GM18907 (cell line): ENCODE measurements around the gene SAT1.

Source experiments
- ATAC-seq: cut with Tn5 transposase; IDR thresholded peaks from one replicate; pipeline ENCODE4 v1.9.1; 2021; ENCODE audit warnings: mild to moderate bottlenecking, moderate library complexity; ENCODE audit not compliant: unreplicated experiment

SAT1 gene

DNA sequence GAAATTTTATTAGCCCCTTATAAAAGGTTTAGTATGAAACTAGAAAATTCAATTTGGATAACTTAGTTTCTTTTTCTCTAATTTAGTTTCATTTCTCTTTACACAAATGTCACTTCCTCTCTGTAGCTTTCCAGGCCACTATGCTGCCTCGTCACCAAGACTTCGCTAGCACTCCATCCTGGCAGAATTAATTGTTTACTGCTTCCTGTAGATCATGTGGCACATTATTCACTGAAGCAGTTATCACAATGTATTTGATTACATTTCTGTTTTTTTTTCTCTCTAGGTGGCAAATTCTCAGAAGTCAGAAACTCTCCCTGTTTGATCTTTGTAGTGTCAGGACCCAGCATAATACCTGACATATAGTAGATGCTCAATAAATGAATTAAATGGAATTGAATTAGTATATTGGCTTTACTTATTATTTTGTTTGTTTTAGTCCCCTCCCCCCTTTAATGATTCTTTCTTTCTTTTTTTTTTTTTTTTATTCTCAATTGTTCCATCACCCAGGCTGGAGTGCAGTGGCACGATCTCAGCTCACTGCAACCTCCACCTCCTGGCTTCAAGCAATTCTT, 9.3 kb upstream of the SAT1 start:
- peak; percentile 89 for ATAC-seq

DNA sequence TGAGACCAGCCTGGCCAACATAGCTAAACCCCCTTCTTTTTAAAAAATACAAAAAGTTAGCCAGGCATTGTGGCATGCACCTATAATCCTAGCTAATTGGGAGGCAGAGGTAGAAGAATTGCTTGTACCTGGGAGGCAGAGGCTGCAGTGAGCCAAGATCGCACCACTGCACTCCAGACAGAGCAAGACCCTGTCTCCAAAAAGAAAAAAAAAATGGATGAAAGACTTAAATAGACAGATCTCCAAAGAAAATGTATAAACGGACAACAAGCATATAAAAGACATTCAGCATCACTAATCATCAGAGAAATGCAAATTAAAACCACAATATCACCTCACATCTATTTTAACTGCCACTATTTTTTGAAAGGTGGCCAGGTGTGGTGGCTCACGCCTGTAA, 6.6 kb upstream of the SAT1 start:
- no peak for ATAC-seq

DNA sequence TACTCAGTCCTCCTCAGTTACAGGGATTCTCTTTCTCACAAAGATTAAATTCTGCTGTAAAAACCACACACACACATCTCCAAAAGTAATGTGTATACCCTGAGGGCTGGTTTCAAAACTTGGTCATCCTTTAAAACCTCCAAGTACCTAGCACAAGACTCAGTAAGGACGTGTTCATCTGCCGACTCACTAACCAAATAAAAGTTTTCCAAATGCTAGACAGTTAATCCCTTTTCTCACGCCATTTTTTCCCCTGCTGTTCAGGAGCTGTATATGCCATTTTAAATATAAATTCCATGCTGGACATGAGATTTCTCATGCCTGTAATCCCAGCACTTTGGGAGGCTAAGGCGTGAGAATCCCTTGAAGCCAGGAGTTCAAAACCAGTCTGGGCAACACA, 3.9 kb upstream of the SAT1 start:
- no peak for ATAC-seq

DNA sequence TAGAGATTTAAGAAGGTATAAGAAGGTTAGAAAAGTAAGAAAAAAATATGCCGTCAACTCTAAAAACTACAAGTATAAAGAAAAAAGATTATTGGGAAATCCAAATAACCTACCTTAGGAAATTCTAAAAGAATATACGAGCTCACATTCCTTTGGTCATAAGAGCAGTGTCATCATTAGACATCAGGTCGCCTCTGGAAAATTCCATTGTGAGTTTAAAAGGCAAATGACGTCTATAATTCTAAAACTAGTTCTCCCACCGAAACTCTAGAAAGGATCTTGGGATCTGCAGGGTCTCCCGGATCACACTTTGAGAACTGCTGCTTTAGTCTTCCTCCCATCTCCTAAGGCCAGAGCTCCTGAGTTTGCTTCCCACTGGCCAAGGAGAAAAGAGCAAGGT, 518 bp upstream of the SAT1 start:
- no peak for ATAC-seq

DNA sequence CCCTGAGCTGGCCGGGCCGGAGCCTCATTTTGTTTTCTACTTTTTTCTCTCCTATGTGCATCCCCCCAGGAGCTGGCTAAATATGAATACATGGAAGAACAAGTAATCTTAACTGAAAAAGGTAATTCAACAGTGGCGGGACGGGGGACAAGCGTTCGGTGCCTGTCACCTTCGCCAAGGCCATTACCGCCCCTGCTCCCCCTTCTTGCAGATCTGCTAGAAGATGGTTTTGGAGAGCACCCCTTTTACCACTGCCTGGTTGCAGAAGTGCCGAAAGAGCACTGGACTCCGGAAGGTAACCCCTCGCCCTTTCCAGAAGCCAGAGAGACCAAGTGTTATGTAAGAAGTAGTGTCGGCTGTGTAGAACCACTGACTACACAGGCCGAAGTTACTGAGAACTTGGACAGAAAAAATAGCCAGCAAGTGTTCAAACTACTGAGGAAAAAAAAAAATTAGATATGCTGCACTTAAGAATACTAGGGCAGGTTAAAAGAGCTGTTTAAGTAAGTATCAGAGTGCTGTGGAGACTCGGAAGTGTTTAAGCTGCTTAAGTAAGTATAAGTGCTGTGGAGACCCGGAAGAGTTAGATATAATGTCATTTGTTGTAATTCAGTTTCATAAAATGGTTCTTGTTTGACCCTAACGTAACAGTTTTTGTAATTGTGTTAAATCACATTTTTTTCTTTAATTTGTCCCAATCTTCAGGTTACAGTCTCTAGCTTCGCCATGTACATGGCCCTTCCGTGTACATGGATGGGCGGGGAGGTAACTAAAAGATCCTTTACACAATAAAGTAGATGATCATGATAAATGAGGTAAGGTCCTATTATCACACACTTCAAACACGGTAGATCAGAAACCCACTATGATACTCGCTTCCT, 856 bp downstream of the SAT1 start:
- ATAC-seq = no peak

DNA sequence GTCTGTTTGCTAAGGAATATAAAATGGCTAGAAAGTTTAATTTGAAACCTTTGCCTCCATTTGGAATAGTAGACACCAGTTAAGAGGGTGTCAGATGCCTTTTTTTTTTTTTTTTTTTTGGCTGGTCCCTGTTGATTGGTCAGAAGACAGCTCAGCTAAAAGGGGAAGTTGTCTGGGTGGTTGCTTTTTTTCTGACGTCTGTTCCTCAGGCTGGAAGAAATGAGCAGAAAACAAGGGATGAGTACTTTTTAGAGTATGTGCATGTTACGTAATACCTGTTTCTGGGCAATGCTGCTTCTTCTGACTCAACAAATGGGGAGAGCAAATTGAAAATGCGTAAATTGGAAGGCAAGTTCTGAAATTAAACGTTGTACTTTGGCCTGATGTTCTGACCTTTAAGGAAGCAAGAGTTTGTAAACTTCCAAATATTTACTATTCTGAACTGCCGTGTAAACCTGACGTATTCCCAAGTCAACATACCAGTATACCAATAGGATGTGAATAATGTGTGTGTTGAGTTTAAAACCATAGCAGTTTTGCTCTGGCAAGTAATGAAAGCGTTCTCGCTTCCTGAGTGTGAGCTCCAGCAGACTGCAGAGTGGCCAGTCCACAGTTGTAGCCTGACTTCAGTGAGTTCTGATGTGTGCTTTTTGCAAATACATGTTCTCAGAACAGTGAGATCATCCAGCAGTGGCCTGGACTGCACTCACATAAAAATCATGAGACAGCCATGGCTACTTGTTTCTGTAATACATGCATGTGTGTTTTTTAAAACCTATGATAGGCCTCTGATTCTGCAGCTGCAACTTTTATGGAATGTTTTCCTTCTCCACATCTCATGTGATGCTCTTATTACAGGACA, 1.7 kb downstream of the SAT1 start:
- ATAC-seq = no peak

DNA sequence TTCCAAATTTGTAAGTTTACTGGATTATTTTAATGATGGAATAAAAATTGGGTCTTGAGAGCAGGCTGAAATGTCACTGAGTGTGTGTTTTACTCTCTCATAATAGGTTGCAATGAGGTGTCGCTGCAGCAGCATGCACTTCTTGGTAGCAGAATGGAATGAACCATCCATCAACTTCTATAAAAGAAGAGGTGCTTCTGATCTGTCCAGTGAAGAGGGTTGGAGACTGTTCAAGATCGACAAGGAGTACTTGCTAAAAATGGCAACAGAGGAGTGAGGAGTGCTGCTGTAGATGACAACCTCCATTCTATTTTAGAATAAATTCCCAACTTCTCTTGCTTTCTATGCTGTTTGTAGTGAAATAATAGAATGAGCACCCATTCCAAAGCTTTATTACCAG, 2.6 kb downstream of the SAT1 start:
- no peak for ATAC-seq

DNA sequence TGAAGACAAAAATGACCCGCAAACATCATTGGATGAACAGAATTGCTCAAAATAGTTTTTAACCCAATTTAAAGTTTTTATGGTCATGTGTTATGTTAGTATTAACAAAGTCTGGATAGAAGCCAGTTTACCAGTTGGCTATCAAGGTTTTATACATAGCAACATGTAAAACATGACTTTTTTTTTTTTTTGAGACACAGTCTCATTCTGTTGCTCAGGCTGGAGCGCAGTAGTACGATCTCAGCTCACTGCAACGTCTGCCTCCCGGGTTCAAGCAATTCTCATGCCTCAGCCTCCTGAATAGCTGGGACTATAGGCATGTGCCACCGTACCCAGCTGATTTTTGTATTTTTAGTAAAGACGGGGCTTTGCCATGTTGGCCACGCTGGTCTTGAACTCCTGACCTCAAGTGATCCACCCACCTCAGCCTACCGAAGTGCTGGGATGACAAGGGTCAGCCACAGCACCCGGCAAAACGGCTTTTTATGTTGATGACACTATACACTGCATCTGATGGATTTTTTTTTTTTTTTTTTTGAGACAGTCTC, 3.4 kb downstream of the SAT1 start:
- ATAC-seq = no peak

DNA sequence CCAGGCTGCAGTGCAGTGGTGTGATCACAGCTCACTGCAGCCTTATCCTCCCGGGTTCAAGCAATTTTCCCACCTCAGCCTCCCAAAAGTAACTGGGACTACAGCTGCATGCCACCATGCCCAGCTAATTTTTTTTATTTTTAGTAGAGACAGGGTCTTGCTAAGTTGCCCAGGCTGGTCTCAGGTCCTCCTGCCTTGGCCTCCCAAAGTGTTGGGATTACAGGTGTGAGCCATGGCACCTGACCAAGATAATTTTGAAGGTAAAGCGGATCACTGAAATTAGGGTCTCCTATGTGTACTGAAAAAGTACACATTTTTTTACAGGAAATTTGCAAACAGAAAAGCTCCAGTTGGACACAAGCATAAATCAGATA, 4.8 kb downstream of the SAT1 start:
- no peak for ATAC-seq

DNA sequence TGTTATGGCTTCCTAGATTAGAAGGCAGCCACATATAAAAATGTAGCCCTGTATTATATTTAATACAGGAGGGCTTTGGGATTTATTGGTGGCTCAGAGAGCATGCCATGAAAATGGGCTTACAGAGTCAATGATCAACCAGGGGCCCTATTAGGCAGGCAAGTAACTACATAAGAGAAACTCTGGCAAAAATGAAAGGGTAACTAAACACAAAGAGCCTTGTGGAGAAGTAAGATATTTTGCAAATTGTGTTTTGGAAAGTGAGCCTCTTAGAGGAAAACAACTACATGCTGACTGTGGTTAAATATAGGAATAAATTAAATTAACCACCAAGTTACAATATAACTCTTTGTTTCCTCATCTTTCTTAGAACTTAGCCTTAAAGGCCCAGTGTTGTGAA, 5.5 kb downstream of the SAT1 start:
- ATAC-seq = peak; percentile 75

DNA sequence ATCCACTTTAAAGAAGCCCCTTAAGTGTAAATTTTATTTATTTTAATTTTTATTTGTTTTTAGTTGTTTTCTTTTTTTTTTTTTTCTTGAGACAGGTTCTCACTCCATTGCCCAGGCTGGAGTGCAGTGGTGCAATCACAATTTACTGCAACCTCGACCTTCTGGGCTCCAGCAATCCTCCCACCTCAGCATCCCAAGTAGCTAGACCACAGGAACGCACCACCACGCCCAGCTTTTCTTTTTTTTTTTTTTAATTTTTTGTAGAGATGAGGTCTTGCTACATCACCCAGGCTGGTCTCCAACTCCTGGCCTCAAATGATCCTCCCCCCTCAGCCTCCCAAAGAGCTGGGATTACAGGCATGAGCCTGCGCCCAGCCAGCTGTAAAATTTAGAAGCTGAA, 6.0 kb downstream of the SAT1 start:
- no peak for ATAC-seq

DNA sequence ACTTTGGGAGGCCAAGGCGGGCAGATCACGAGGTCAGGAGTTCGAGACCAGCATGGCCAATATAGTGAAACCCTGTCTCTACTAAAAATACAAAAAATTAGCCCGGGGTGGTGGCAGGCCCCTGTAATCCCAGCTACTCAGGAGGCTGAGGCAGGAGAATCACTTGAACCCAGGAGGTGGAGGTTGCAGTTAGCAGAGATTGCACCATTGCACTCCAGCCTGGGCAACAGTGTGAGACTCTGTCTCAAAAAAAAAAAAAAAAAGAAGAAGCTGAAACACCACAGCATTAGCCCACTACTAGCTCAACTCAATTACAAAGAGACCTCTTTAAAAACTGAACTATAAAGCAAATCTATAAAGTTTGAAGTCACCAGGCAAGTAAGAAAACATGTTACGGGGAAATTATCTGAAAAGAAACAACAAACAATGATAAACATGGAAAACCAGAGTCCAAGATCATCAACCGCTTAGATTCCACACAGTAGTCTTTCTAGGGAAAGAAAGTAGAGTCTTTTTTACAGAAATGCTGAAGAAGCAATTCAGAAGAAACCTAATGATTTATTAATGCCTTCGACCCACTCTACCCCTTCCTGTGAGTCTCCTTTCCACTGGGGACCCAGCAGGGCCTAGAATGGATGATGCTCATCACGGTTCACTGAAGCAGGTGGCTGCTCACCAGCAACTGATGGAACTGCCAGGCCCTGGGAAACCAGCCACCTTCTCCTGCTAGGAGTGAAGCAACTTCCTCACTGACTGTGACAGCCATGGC, 6.6 kb downstream of the SAT1 start:
- ATAC-seq = no peak

DNA sequence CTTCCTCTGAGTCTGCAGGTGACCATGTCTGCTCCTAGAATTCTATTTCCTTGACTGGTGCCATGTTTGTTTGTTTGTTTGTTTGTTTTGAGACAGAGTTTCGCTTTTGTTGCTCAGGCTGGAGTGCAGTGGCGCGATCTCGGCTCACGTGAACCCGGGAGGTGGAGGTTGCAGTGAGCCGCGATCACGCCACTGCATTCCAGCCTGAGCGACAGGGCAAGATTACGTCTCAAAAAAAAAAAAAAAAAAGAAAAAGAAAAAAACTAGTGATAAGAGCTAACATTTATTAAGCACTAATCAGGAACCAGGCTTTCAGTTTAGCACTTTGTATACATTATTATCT, 7.2 kb downstream of the SAT1 start:
- ATAC-seq = no peak

DNA sequence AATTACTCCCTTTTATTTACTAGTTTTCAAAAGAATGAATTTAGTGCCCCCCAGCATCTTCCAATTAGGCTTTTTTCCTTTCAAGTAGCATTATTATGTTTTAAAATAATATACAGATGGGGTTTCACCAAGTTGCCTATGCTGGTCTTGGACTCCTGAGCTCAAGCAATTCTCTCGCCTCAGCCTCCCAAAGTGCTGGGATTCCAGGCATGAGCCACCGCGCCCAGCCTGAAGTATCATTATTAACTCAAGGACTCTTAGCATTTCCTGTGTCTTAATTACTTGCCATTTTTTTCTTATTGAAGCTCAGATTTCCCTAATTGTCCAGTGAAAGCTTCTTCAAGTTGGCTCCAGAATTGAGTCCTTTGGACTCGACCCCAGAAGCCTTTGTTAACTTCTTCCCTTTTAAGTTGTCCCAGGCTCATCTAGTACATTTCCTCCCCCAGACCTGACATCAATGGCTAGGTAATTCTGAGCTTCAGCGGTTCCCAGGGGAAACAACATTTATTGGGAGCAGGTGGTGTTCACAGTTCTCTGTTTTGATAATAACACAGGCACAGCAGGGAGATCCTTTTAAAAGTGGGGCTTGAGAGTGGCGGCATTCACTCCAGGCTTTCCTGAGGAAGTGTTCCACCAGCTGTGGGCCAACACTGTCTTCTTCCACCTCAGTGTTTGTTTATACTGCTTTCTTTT, 10.0 kb downstream of the SAT1 start:
- ATAC-seq = no peak

DNA sequence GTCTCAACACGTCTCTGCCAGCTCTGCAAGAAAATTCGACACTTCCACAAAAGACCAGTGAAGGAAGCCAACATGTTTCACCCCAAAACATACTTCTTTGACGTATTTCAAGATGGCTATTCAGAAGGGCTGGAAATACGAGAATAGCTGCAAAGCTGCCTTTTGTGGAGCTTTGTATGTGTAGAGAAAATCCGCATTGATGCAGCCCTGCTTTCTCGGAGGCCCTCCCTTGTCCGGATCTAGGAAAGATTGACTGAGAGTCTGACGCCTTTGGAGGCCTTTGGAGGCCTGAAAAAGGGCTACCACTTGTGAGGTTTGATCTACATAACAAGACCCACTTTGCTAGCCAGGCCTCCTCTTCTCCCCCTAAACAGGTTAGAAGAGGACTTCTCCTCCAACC, 12.2 kb downstream of the SAT1 start:
- ATAC-seq = no peak

DNA sequence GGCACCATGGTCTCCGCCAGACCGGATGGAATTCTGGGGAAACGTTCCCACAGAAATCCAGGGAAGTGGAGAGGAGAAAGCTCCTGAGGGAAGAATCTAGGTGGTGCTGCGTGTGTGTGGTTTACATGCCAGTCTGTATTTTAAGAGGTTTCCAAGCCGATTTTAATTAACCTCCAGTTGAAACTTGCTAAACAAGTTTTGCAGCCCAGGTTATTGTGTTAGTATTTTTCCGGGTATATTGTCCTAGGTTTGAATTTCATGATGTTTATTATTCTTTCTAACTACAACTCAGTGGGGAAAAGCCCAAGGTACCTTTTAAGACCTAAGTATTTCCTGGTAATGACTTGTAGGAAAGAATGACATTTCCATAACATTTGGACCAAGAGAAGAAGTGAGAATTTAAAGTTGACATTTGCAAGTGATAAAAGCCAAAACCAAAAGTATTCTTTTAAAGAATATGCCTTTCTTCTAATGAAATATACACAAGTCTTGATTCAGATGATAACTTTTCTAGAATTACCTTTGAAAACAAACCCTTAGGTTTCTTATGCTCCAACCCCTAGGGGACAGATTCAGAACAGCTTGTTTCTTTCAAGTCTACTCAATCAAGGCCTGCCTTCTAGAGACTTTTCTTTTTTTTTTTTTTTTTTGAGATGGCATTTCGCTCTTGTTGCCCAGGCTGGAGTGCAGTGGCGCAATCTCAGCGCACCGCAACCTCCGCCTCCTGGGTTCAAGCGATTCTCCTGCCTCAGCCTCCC, 14.6 kb downstream of the SAT1 start:
- no peak for ATAC-seq

DNA sequence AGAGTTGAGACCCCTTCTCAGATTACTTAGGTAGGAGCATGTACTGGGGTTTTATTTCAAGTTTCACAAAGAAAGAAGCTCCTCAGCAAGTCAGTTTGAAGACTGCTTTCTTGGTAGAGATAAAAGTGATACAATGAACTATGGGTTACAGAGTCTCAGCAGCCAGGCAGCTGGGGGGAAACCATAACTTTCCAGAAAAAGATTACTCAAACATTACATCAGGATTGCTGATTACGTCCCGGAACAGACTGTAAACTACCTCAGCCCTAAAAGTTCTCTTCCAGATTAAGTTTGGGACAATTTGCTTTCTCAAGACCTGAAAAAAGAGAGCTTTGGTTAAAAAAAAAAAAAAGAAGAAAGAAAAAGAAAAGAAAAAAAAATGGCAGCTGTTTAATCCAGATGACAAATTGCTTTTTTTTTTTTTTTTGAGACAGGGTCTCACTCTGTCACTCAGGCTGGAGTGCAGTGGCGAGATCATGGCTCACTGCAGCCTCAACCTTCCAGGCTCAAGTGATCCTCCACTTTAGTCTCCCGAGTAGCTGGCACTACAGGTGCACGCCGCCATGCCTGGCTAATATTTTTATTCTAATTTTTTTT, 16.6 kb downstream of the SAT1 start:
- ATAC-seq = no peak

DNA sequence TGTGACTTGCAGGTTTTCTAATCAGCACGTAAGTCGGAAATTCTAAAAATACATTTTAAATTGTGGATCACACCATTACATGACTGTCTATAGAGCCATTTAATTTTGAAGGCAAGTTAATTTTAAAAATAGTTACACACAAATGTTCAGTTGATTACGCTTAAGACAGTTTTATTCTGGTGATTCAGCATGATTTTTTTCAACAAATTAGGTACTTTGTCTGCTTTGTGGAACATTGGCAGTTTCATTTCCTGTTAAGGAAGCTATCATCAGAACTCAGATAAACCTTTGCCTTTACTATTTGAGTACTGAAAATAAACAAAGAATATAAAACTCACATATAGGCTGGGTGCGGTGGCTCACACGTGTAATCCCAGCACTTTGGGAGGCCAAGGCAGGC, 19.5 kb downstream of the SAT1 start:
- ATAC-seq = no peak

DNA sequence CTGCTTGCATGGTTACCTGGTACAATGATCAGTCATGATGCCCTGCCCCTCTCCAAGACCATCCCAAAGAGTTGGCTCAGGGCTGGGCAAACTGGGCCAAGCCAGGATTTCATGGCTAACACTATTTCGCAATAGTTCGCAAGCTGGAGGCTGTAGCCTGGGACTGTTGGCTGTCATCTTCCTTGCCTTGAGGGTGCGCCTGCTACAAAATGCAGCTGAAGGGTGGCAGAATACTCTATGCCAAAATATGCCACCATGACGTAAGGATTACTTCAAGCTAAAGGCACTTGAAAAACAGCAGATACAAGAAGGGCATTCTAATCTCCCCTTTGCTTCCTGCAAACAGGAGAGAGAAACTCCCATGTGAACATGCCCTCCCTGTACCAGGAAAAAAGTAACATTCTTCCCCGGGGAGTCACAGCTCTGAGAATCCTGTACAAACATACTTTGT, 21.0 kb downstream of the SAT1 start:
- no peak for ATAC-seq
